ENCODE measurements around the gene CDC25C. TPM values are rescaled to one million over a fixed set of nuclear protein-coding genes. Genes with fewer than 3 reads are reported as not detected.

Gene CDC25C
- polyA plus RNA-seq, 1 donor from 2014 or later, result not detected

DNA sequence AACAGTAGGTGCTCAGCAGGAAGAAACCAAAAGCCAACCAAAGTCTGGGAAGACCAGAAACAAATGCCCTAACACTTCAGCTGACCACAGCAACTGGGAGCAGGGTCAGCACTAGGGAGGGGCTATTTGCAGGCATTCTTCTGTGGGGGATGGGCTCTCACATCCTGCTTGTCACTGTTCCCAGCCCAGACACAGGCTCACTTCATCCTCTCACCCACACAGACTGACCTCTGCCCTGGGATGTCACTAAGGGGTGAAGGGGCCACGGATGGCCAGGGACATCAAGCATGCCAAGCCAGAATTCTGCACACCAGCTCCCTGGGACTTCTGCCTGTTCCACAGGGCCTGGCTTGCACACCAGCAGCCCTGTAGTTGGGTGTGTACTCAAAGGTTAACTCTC, 85.9 kb downstream of the CDC25C start:
- H3K4me1 Mint-ChIP-seq, result peaks cover 9 to 10% (median 10%) of the 10 kb centered on the region in 3 donors
- no peaks in the 10 kb centered on the region for H3K9me3 Mint-ChIP-seq
- no peak overlapping the region for H3K4me3 Mint-ChIP-seq
- H3K27me3 Mint-ChIP-seq, result peaks cover 24% of the 10 kb centered on the region
- no peak overlapping the region for H3K27ac Mint-ChIP-seq
- no peaks in the 10 kb centered on the region for H3K36me3 Mint-ChIP-seq

DNA sequence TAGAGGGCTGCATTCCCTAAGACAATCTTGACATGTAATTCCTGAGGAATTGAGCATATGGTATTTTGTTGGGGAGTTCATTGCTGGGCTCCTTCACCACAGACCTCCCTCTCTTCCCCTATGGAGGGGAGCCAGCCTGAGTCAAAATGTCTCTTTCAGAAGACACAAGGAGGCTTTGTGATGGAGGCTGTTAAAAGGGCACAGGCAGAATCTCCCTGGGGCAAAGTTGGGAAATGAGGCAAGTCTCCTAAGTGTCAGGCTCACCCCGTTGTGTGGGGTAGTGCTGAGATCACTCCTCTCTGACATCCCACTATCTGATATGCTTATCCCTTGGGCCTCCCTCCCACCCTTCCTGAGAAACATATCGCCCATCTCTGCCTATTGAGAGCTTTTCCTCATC, 87.8 kb downstream of the CDC25C start:
- no peaks in the 10 kb centered on the region for H3K36me3 Mint-ChIP-seq
- peaks cover 11 to 13% (median 13%) of the 10 kb centered on the region in 3 donors for H3K4me1 Mint-ChIP-seq
- H3K27me3 Mint-ChIP-seq, result peaks cover 37% of the 10 kb centered on the region
- peaks cover 0 to 2% (median 0%) of the 10 kb centered on the region in 3 donors for H3K9me3 Mint-ChIP-seq
- H3K4me3 Mint-ChIP-seq, result no peak overlapping the region
- H3K27ac Mint-ChIP-seq, result no peak overlapping the region

DNA sequence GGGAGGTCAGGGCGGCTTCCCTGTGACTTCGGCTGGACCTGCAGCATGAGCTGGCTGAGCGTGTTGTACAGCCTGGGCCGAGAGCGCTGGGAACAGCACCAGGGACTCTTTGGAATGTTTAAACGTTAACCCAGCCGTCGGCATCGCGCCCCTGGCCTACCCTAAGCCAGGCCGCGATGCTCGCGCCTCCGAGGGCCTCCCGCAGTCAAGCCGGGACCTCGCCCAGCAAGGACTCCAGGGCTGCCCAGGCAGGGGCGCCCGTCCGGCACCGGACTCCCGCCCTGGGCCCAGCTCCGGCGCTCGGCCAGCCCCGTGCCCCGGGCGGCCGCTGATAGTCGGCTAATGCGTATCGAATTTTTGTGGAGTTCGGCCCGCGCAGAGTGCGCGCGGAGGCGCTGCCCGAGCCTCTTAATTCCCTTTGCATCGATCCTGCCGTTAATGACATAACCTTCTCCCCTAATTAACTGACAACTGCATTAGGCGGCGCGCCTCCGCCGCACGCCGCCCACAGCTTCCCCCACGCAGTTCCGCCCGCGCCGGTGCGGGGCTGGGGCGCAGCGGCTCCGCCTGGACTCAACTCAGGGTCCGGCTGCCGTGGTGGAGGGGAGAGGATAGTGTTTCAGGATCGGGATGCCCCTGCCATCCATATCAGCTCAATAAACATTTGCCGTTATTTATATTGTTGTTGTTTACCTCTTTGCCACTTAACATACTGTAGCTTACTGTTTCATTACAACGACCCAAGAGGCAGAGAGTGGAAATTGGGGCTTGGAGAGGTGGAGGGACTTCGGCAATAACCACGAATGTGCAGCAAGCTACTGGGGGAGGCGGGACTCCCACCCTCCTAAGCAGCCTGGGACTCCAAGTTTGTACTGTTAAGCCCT, 89.7 kb downstream of the CDC25C start:
- H3K4me1 Mint-ChIP-seq, result peaks cover 11 to 13% (median 13%) of the 10 kb centered on the region in 3 donors
- H3K27ac Mint-ChIP-seq, result no peak overlapping the region
- H3K27me3 Mint-ChIP-seq, result peaks cover 41% of the 10 kb centered on the region
- no peaks in the 10 kb centered on the region for H3K36me3 Mint-ChIP-seq
- H3K9me3 Mint-ChIP-seq, result peaks cover 0 to 2% (median 0%) of the 10 kb centered on the region in 3 donors
- peak overlapping the region; percentile 3 to 92 (median 79) for H3K4me3 Mint-ChIP-seq

- H3K27ac Mint-ChIP-seq, result no peak overlapping the region
- H3K4me1 Mint-ChIP-seq, result peaks cover 11 to 13% (median 13%) of the 10 kb centered on the region in 3 donors
- H3K4me3 Mint-ChIP-seq, result peak overlapping the region; percentile 3 to 92 (median 8)
- H3K36me3 Mint-ChIP-seq, result no peaks in the 10 kb centered on the region
- peaks cover 0 to 2% (median 0%) of the 10 kb centered on the region in 3 donors for H3K9me3 Mint-ChIP-seq
- H3K27me3 Mint-ChIP-seq, result peaks cover 45% of the 10 kb centered on the region
Measured at GRCh38 chr5:138240650-138241385, 90.8 kb downstream of the CDC25C start.

DNA sequence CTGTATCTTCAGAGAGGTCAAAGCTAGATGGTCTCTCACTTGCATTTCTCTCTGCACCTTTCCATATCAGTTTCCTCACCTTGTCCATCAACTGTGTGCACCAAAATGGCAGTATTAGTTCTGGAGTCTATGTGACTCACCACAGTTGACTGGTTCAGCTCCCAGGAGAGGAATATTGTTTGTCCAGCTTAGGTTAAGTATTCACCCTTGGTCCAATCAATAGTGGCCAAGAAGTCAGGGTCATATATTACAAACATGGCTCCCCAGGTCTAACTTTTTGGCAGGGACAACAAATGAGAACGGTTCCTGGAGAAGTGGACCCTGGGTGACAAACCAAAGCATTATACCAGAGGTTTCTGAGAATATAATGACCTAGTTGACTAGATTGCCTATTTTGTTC, 93.6 kb downstream of the CDC25C start:
- no peak overlapping the region for H3K27ac Mint-ChIP-seq
- H3K4me1 Mint-ChIP-seq, result peaks cover 11 to 13% (median 13%) of the 10 kb centered on the region in 3 donors
- no peaks in the 10 kb centered on the region for H3K36me3 Mint-ChIP-seq
- peaks cover 0 to 2% (median 0%) of the 10 kb centered on the region in 3 donors for H3K9me3 Mint-ChIP-seq
- H3K27me3 Mint-ChIP-seq, result peaks cover 41% of the 10 kb centered on the region
- no peak overlapping the region for H3K4me3 Mint-ChIP-seq

Other genes starting within 250 kb of the CDC25C start
- not detected for gene WNT8A, start 247.8 kb downstream of the CDC25C start, polyA plus RNA-seq
- not detected for gene NME5, start 192.4 kb downstream of the CDC25C start, polyA plus RNA-seq
- gene BRD8, start 153.2 kb downstream of the CDC25C start, polyA plus RNA-seq, result 27.3 TPM
- not detected for gene KIF20A, start 152.7 kb downstream of the CDC25C start, polyA plus RNA-seq
- 16.1 TPM for gene CDC23, start 118.5 kb downstream of the CDC25C start, polyA plus RNA-seq
- gene GFRA3, start 57.2 kb downstream of the CDC25C start, polyA plus RNA-seq, result not detected
- gene FAM53C, start 6.5 kb upstream of the CDC25C start, polyA plus RNA-seq, result 20.4 TPM
- 18.1 TPM for gene KDM3B, start 20.9 kb upstream of the CDC25C start, polyA plus RNA-seq
- gene REEP2, start 107.3 kb upstream of the CDC25C start, polyA plus RNA-seq, result not detected
- gene EGR1, start 133.7 kb upstream of the CDC25C start, polyA plus RNA-seq, result 32.3 TPM
- gene ETF1, start 211.4 kb upstream of the CDC25C start, polyA plus RNA-seq, result 32.0 TPM
- 126 TPM for gene HSPA9, start 243.6 kb upstream of the CDC25C start, polyA plus RNA-seq